SK-N-SH (cell line): ENCODE measurements around the gene ATCAY. TPM values are rescaled to one million over a fixed set of nuclear protein-coding genes. Genes with fewer than 3 reads are reported as not detected.

Source experiments
- CTCF ChIA-PET: fragments of 300-600, 350-600 bp; formaldehyde crosslinking; extraction: SDS; loops from one replicate; lab custom pipeline; 2021; lab: Yijun Ruan, JAX
- POLR2A ChIA-PET: fragments of 350-600 bp; sonication (Branson Sonifier 250); formaldehyde crosslinking; extraction: SDS; loops from one replicate; lab custom pipeline; 2020; ENCODE audit warnings: antibody characterized with exemption, inconsistent platforms; lab: Yijun Ruan, JAX
- DNase-seq: peaks from one replicate; pipeline ENCODE4 v3.0.0; 2012
- H2AFZ ChIP-seq: fragments of 200-600 bp; sonication (generic); 2 replicates; pipeline ENCODE4 v1.8.1; 2016; ENCODE audit warnings: antibody characterized with exemption, mild to moderate bottlenecking, low read depth
- H3F3A ChIP-seq: fragments of 200-600 bp; sonication (generic); replicated peaks from 2 replicates; pipeline ENCODE3; 2016; ENCODE audit warnings: antibody characterized with exemption, mild to moderate bottlenecking; ENCODE audit not compliant: insufficient read depth
- H3K27ac ChIP-seq, 2 experiments: fragments of 200-500 bp in 1 of 2; fragments of 200-600 bp in 1 of 2; sonication (Bioruptor generic) in 1 of 2; sonication (generic), shearing (Covaris generic) in 1 of 2; 2 replicates each; pipeline versions ENCODE4 v1.5.1 to v1.6.1; 2014 to 2016; ENCODE audit warnings: low read depth in 2 of 2, inconsistent platforms in 1 of 2, low read length in 1 of 2, mild to moderate bottlenecking in 1 of 2, mixed read lengths in 1 of 2
- H3K27me3 ChIP-seq: fragments of 200-600 bp; sonication (generic), shearing (Covaris generic); 2 replicates; pipeline ENCODE4 v1.6.1; 2016; ENCODE audit warnings: mixed run types; ENCODE audit not compliant: insufficient read depth
- H3K36me3 ChIP-seq, 2 experiments: fragments of 200-500 bp in 1 of 2; fragments of 200-600 bp in 1 of 2; sonication (Bioruptor generic) in 1 of 2; sonication (generic) in 1 of 2; replicated peaks in 1 of 2; 2 replicates each; pipeline versions ENCODE3 to v1.5.1; 2014 to 2016; ENCODE audit warnings: low read length in 1 of 2, mild to moderate bottlenecking in 1 of 2; ENCODE audit not compliant: insufficient read depth in 2 of 2, control insufficient read depth in 1 of 2
- H3K4me1 ChIP-seq, 2 experiments: fragments of 200-500 bp in 1 of 2; fragments of 200-600 bp in 1 of 2; sonication (Bioruptor generic) in 1 of 2; sonication (generic), shearing (Covaris generic) in 1 of 2; 2 replicates each; pipeline versions ENCODE4 v1.5.1 to v1.6.1; 2014 to 2016; ENCODE audit warnings: low read depth in 1 of 2, low read length in 1 of 2, mixed run types in 1 of 2; ENCODE audit not compliant: insufficient read depth in 2 of 2, control insufficient read depth in 1 of 2
- H3K4me2 ChIP-seq: fragments of 200-600 bp; sonication (generic), shearing (Covaris generic); 2 replicates; pipeline ENCODE4 v1.6.1; 2017; ENCODE audit warnings: mixed run types
- H3K4me3 ChIP-seq, 2 experiments: fragments of 200-500 bp in 1 of 2; fragments of 200-600 bp in 1 of 2; sonication (Bioruptor generic) in 1 of 2; sonication (generic), shearing (Covaris generic) in 1 of 2; 2 replicates each; pipeline versions ENCODE4 v1.5.1 to v1.8.1; 2014 to 2016; ENCODE audit warnings: low read depth in 2 of 2, inconsistent platforms in 1 of 2, low read length in 1 of 2, mild to moderate bottlenecking in 1 of 2, mixed read lengths in 1 of 2, moderate library complexity in 1 of 2
- H3K79me2 ChIP-seq: fragments of 200-600 bp; sonication (generic); 2 replicates; pipeline ENCODE4 v1.8.1; 2017; ENCODE audit warnings: mild to moderate bottlenecking; ENCODE audit not compliant: insufficient read depth
- H3K9ac ChIP-seq: fragments of 200-600 bp; sonication (generic); 2 replicates; pipeline ENCODE4 v1.6.1; 2017; ENCODE audit warnings: mixed run types
- H3K9me2 ChIP-seq: fragments of 200-600 bp; sonication (generic); 2 replicates; pipeline ENCODE4 v1.6.1; 2017; ENCODE audit warnings: mixed run types
- H3K9me3 ChIP-seq: fragments of 200-600 bp; sonication (generic); 2 replicates; pipeline ENCODE4 v1.6.1; 2017; ENCODE audit warnings: mixed run types, mild to moderate bottlenecking, moderate library complexity
- H4K20me1 ChIP-seq: fragments of 200-600 bp; sonication (generic); 2 replicates; pipeline ENCODE4 v1.6.1; 2017; ENCODE audit warnings: mild to moderate bottlenecking, mixed run types; ENCODE audit not compliant: insufficient read depth
- CHD2 ChIP-seq: fragments of 150-350 bp; IDR thresholded peaks from 2 replicates; pipeline ENCODE4 v1.6.1; 2018; ENCODE audit warnings: low read length; ENCODE audit not compliant: partially characterized antibody
- EP300 ChIP-seq, 2 experiments: IDR thresholded peaks; 2 replicates each; pipeline versions ENCODE4 v1.4.0 to v1.6.1; 2012; ENCODE audit warnings: borderline replicate concordance in 1 of 2, low read depth in 1 of 2, low read length in 1 of 2
- GATA2 ChIP-seq: sonication (generic); formaldehyde crosslinking; IDR thresholded peaks from 2 replicates; pipeline ENCODE4 v1.5.0; 2020; ENCODE audit warnings: mild to moderate bottlenecking, missing genetic modification reagents
- NRF1 ChIP-seq: IDR thresholded peaks from 2 replicates; pipeline ENCODE4 v1.6.1; 2012; ENCODE audit warnings: low read depth, mild to moderate bottlenecking, low read length
- POLR2AphosphoS5 ChIP-seq: IDR thresholded peaks from 2 replicates; pipeline ENCODE4 v1.6.1; 2012; ENCODE audit warnings: low read depth, low read length
- REST ChIP-seq: IDR thresholded peaks from 2 replicates; pipeline ENCODE4 v1.6.1; 2012; ENCODE audit warnings: mild to moderate bottlenecking, low read depth, low read length, moderate library complexity
- SIN3A ChIP-seq: IDR thresholded peaks from 2 replicates; pipeline ENCODE4 v1.6.1; 2012; ENCODE audit warnings: low read depth, mild to moderate bottlenecking, low read length, moderate library complexity, borderline replicate concordance
- YY1 ChIP-seq: IDR thresholded peaks from 2 replicates; pipeline ENCODE4 v1.4.0; 2012; ENCODE audit warnings: low read depth, mild to moderate bottlenecking
- WGBS: methylation state at CpG from one replicate; pipeline ENCODE4 v1.1.6; 2017; ENCODE audit warnings: low lambda C conversion rate; 5-methylcytosine and 5-hydroxymethylcytosine counted together
- polyA plus RNA-seq, 3 experiments: library from polyadenylated mRNA; depleted of rRNA; stranded (reverse); fragments of >200 nt; gene quantifications; 2 replicates each; pipeline ENCODE4 v1.2.3, GENCODE V29; 2012
- TF ChIP-seq, protein P1 (sequence below): fragments of 150-350 bp; IDR thresholded peaks from 2 replicates; pipeline ENCODE4 v1.6.1; 2017; ENCODE audit warnings: antibody characterized with exemption, low read length, low read depth, borderline replicate concordance
- TF ChIP-seq, protein P2 (sequence below): IDR thresholded peaks from 2 replicates; pipeline ENCODE4; 2012

Gene ATCAY
- polyA plus RNA-seq, 1 of the 3 experiments (the other 2 are of a cell fraction): 0.84 TPM

- TF ChIP-seq REST (no peak), EP300 (IDR thresholded peaks at IDR 0.05; ENCODE audit: borderline replicate concordance in 1 of 2, low read depth in 1 of 2, low read length in 1 of 2) (no peak)
- TF ChIP-seq, protein P1, sequence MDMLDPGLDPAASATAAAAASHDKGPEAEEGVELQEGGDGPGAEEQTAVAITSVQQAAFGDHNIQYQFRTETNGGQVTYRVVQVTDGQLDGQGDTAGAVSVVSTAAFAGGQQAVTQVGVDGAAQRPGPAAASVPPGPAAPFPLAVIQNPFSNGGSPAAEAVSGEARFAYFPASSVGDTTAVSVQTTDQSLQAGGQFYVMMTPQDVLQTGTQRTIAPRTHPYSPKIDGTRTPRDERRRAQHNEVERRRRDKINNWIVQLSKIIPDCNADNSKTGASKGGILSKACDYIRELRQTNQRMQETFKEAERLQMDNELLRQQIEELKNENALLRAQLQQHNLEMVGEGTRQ: no peak
Measured at GRCh38 chr19:3963458-3964255, 83.2 kb downstream of the ATCAY start (continued).

DNA sequence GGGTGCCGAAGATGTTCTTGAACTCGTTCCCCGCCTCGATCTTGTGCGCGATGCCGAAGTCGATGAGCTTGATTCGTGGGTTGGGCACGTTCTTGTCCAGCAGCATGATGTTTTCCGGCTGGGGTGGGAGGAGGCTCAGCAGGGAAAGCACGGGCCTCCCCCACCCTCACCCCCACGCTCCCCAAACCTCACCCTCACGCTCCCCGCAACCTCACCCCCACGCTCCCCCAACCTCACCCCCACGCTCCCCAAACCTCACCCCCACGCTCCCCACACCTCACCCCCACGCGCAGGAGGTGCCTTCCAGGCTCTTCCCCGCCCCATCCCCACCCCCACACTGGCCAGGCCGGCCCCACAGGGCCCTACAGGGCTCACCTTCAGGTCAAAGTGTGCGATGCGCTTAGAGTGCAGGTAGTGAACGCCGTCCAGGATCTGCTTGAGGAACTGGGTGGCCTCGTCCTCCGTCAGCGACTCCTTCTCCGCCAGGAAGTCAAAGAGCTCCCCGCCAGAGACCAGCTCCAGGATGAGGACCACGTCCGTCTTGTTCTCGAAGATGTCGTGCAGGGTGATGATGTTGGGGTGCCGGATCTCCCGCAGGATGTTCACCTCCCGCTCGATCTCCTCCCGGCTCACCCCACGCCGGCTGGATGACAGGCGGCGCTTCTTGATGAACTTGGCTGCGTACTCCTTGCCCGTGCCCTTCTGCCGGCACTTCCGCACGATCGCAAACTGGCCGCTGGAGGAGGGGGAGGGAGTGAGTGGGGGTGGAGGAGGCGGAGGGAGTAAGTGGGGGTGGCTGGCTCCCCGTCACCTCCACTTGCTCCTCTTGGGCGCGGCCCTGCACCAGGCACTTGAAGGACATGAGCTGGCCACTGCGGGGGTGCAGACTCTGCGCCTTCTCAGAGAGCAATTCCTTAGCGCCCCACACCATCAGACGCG, 84.0 kb downstream of the ATCAY start:
- Histone ChIP-seq H3K4me3 (no peak overlapping the region), H3K9me3 (no peaks in the 10 kb centered on the region), H3K9me2 (no peaks in the 10 kb centered on the region), H3K27me3 (no peaks in the 10 kb centered on the region), H3F3A (peaks cover 22% of the 10 kb centered on the region), H3K4me1 (peaks cover 5 to 17% of the 10 kb centered on the region in 2 experiments; a peak in 3 of 4 replicates), H3K36me3 (peaks cover 45 to 47% of the 10 kb centered on the region in 2 experiments), H3K9ac (no peak overlapping the region), H3K27ac (no peak overlapping the region), H3K79me2 (peaks cover 72% of the 10 kb centered on the region), H3K4me2 (no peak overlapping the region), H2AFZ (no peak overlapping the region), H4K20me1 (peaks cover 81% of the 10 kb centered on the region)
- ChIA-PET CTCF (no interaction called here), POLR2A (no interaction called here)
- TF ChIP-seq YY1 (no peak), POLR2AphosphoS5 (no peak), SIN3A (no peak), EP300 (IDR thresholded peaks at IDR 0.05; ENCODE audit: borderline replicate concordance in 1 of 2, low read depth in 1 of 2, low read length in 1 of 2) (no peak), NRF1 (no peak), CHD2 (no peak), GATA2 (CRISPR knock-in tag) (no peak)
- TF ChIP-seq, protein P2, sequence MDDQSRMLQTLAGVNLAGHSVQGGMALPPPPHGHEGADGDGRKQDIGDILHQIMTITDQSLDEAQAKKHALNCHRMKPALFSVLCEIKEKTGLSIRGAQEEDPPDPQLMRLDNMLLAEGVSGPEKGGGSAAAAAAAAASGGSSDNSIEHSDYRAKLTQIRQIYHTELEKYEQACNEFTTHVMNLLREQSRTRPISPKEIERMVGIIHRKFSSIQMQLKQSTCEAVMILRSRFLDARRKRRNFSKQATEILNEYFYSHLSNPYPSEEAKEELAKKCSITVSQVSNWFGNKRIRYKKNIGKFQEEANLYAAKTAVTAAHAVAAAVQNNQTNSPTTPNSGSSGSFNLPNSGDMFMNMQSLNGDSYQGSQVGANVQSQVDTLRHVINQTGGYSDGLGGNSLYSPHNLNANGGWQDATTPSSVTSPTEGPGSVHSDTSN: no peak
- DNase-seq: no peak
- 96% methylated on average over 46 of the region's 60 CpGs for WGBS
